Mononuclear cell (primary cell): ENCODE data around the gene ERGIC1. TPM values are rescaled to one million over a fixed set of nuclear protein-coding genes. Genes with fewer than 3 reads are reported as not detected.

Experiments
- H3K27me3 ChIP-seq: 2 replicates; pipeline ENCODE4 v1.6.0; 2011; ENCODE audit warnings: low read length, control low read depth; ENCODE audit not compliant: insufficient read depth
- H3K4me1 ChIP-seq: 2 replicates; pipeline ENCODE4 v1.5.1; 2011; ENCODE audit warnings: mild to moderate bottlenecking, low read length, control low read depth; ENCODE audit not compliant: insufficient read depth
- H3K4me3 ChIP-seq: 2 replicates; pipeline ENCODE4 v1.5.1; 2011; ENCODE audit warnings: mild to moderate bottlenecking, low read length, moderate library complexity
- H3K9me3 ChIP-seq: 2 replicates; pipeline ENCODE4 v1.5.1; 2011; ENCODE audit warnings: low read depth, mild to moderate bottlenecking, control low read depth, low read length
- total RNA-seq: library from RNA; depleted of rRNA; stranded (reverse); fragments of >200 nt; gene quantifications from one replicate; pipeline ENCODE4 v1.2.3, GENCODE V29; 2012

The ERGIC1 gene
- total RNA-seq, 1 donor = 63.6 TPM

GRCh38 chr5:172832383-172833315 lies 1.4 kb upstream of the ERGIC1 start:
- Histone ChIP-seq H3K27me3 (no peaks in the 10 kb centered on the region), H3K4me1 (peaks cover 53% of the 10 kb centered on the region), H3K4me3 (no peak overlapping the region), H3K9me3 (no peaks in the 10 kb centered on the region)

GRCh38 chr5:172833372-172833685 lies 722 bp upstream of the ERGIC1 start:
- H3K27me3 ChIP-seq = no peaks in the 10 kb centered on the region

GRCh38 chr5:172834415-172835289 lies 601 bp downstream of the ERGIC1 start:
- H3K4me1 ChIP-seq = peaks cover 62% of the 10 kb centered on the region
- peak overlapping the region; percentile 58 for H3K4me3 ChIP-seq
- H3K9me3 ChIP-seq = no peaks in the 10 kb centered on the region
- H3K27me3 ChIP-seq = no peaks in the 10 kb centered on the region

More at GRCh38 chr5:172833372-172833685, 722 bp upstream of the ERGIC1 start:
- Histone ChIP-seq H3K9me3 (no peaks in the 10 kb centered on the region), H3K4me3 (peak overlapping the region; percentile 58), H3K4me1 (peaks cover 60% of the 10 kb centered on the region)

GRCh38 chr5:172835290-172835993 lies 1.4 kb downstream of the ERGIC1 start:
- H3K4me1 ChIP-seq = peaks cover 60% of the 10 kb centered on the region
- H3K9me3 ChIP-seq = no peaks in the 10 kb centered on the region
- H3K27me3 ChIP-seq = no peaks in the 10 kb centered on the region
- peak overlapping the region; percentile 58 for H3K4me3 ChIP-seq

GRCh38 chr5:172835994-172836356 lies 1.9 kb downstream of the ERGIC1 start:
- H3K9me3 ChIP-seq = no peaks in the 10 kb centered on the region
- H3K4me1 ChIP-seq = peaks cover 55% of the 10 kb centered on the region
- no peak overlapping the region for H3K4me3 ChIP-seq
- no peaks in the 10 kb centered on the region for H3K27me3 ChIP-seq

- H3K4me3 ChIP-seq = no peak overlapping the region
- H3K9me3 ChIP-seq = no peaks in the 10 kb centered on the region
- H3K4me1 ChIP-seq = peaks cover 49% of the 10 kb centered on the region
- H3K27me3 ChIP-seq = no peaks in the 10 kb centered on the region
Measured at GRCh38 chr5:172837640-172838039, 3.6 kb downstream of the ERGIC1 start.

- Histone ChIP-seq H3K4me3 (no peak overlapping the region), H3K4me1 (peaks cover 46% of the 10 kb centered on the region), H3K27me3 (no peaks in the 10 kb centered on the region)
Measured at GRCh38 chr5:172838151-172838875, 4.3 kb downstream of the ERGIC1 start.

GRCh38 chr5:172839669-172840431 lies 5.8 kb downstream of the ERGIC1 start:
- no peak overlapping the region for H3K4me3 ChIP-seq
- H3K9me3 ChIP-seq = no peaks in the 10 kb centered on the region
- no peaks in the 10 kb centered on the region for H3K27me3 ChIP-seq
- peaks cover 42% of the 10 kb centered on the region for H3K4me1 ChIP-seq

More at GRCh38 chr5:172838151-172838875, 4.3 kb downstream of the ERGIC1 start:
- H3K9me3 ChIP-seq = no peaks in the 10 kb centered on the region

GRCh38 chr5:172840432-172841154 lies 6.5 kb downstream of the ERGIC1 start:
- Histone ChIP-seq H3K4me1 (peaks cover 39% of the 10 kb centered on the region), H3K27me3 (no peaks in the 10 kb centered on the region), H3K9me3 (no peaks in the 10 kb centered on the region), H3K4me3 (no peak overlapping the region)

- H3K4me1 ChIP-seq = peaks cover 33% of the 10 kb centered on the region
- H3K27me3 ChIP-seq = no peaks in the 10 kb centered on the region
- H3K4me3 ChIP-seq = no peak overlapping the region
- no peaks in the 10 kb centered on the region for H3K9me3 ChIP-seq
Measured at GRCh38 chr5:172841256-172841655, 7.2 kb downstream of the ERGIC1 start.

GRCh38 chr5:172843825-172844576 lies 9.9 kb downstream of the ERGIC1 start:
- Histone ChIP-seq H3K4me1 (peaks cover 16% of the 10 kb centered on the region), H3K4me3 (no peak overlapping the region)

GRCh38 chr5:172844577-172844838 lies 10.5 kb downstream of the ERGIC1 start:
- Histone ChIP-seq H3K27me3 (no peaks in the 10 kb centered on the region), H3K4me3 (no peak overlapping the region), H3K9me3 (no peaks in the 10 kb centered on the region), H3K4me1 (peaks cover 21% of the 10 kb centered on the region)

More at GRCh38 chr5:172843825-172844576, 9.9 kb downstream of the ERGIC1 start:
- Histone ChIP-seq H3K9me3 (no peaks in the 10 kb centered on the region), H3K27me3 (no peaks in the 10 kb centered on the region)

GRCh38 chr5:172845154-172845553 lies 11.1 kb downstream of the ERGIC1 start:
- no peak overlapping the region for H3K4me3 ChIP-seq
- peaks cover 26% of the 10 kb centered on the region for H3K4me1 ChIP-seq
- no peaks in the 10 kb centered on the region for H3K27me3 ChIP-seq
- H3K9me3 ChIP-seq = no peaks in the 10 kb centered on the region
